Ramos (cell line): ENCODE results near the gene LLPH.

Source experiments
- in situ Hi-C: fragments of 300-500 bp; cut with MboI; formaldehyde crosslinking; loops from one replicate; pipeline ENCODE4 v1.14.3; 2022; ENCODE audit warnings: low sequenced_read_pairs; ENCODE audit not compliant: unreplicated experiment

The LLPH gene

GRCh38 chr12:66107451-66107915 lies 23.1 kb downstream of the LLPH start:
- in situ Hi-C loops, result no loop called here

GRCh38 chr12:66103016-66103913 lies 27.3 kb downstream of the LLPH start:
- in situ Hi-C loops, result no loop called here

GRCh38 chr12:66092559-66093269 lies 37.8 kb downstream of the LLPH start:
- in situ Hi-C loops, result no loop called here

- in situ Hi-C loops, result no loop called here
Measured at GRCh38 chr12:66090157-66090556, 40.4 kb downstream of the LLPH start.

- in situ Hi-C loops, result loop anchor here (10.0 kb wide), 1 partner anchor 1193 kb away; no protein-coding TSS in a partner anchor
Measured at GRCh38 chr12:66087365-66087943, 43.1 kb downstream of the LLPH start.

GRCh38 chr12:66085998-66086397 lies 44.6 kb downstream of the LLPH start:
- in situ Hi-C loops, result loop anchor here (10.0 kb wide), 1 partner anchor 1191 kb away; no protein-coding TSS in a partner anchor

- in situ Hi-C loops, result loop anchor here (10.0 kb wide), 1 partner anchor 1190 kb away; no protein-coding TSS in a partner anchor
Measured at GRCh38 chr12:66085213-66085612, 45.3 kb downstream of the LLPH start.

GRCh38 chr12:66083766-66084165 lies 46.8 kb downstream of the LLPH start:
- in situ Hi-C loops, result loop anchor here (10.0 kb wide), 1 partner anchor 1189 kb away; no protein-coding TSS in a partner anchor

- in situ Hi-C loops, result loop anchor here (10.0 kb wide), 1 partner anchor 1188 kb away; no protein-coding TSS in a partner anchor
Measured at GRCh38 chr12:66082744-66083143, 47.8 kb downstream of the LLPH start.

- in situ Hi-C loops, result loop anchor here (10.0 kb wide), 1 partner anchor 1186 kb away; no protein-coding TSS in a partner anchor
Measured at GRCh38 chr12:66080791-66081190, 49.8 kb downstream of the LLPH start.

GRCh38 chr12:66077542-66077941 lies 53.0 kb downstream of the LLPH start:
- in situ Hi-C loops, result no loop called here

- in situ Hi-C loops, result no loop called here
Measured at GRCh38 chr12:66074561-66074960, 56.0 kb downstream of the LLPH start.

- in situ Hi-C loops, result no loop called here
Measured at GRCh38 chr12:66072566-66072965, 58.0 kb downstream of the LLPH start.

GRCh38 chr12:66072135-66072534 lies 58.4 kb downstream of the LLPH start:
- in situ Hi-C loops, result no loop called here

GRCh38 chr12:66071549-66071948 lies 59.0 kb downstream of the LLPH start:
- in situ Hi-C loops, result no loop called here

GRCh38 chr12:66070378-66071120 lies 60.0 kb downstream of the LLPH start:
- in situ Hi-C loops, result no loop called here

- in situ Hi-C loops, result no loop called here
Measured at GRCh38 chr12:66066929-66067523, 63.5 kb downstream of the LLPH start.
